Ascending aorta (tissue), 2 donors: ENCODE data around the gene DISP3. TPM values are rescaled to one million over a fixed set of nuclear protein-coding genes. Genes with fewer than 3 reads are reported as not detected.

Experiments used
- DNase-seq, 2 donors: peaks; one replicate each; pipeline ENCODE4 v3.0.0-alpha.2; 2019; ENCODE audit warnings: low spot score in 2 of 2
- H3K27ac ChIP-seq, 2 donors: fragments of 200-600 bp; sonication (generic); one replicate each; pipeline ENCODE4 v1.5.1; 2016 to 2017; ENCODE audit warnings: mild to moderate bottlenecking in 1 of 2
- H3K27me3 ChIP-seq: fragments of 200-600 bp; sonication (generic); one replicate; pipeline ENCODE4 v1.5.1; 2017
- H3K36me3 ChIP-seq, 2 donors: fragments of 200-600 bp; sonication (generic); one replicate each; pipeline ENCODE4 v1.5.1; 2016
- H3K4me1 ChIP-seq, 2 donors: fragments of 200-600 bp; sonication (generic); one replicate each; pipeline ENCODE4 v1.5.1; 2016 to 2017; ENCODE audit warnings: mild to moderate bottlenecking in 1 of 2
- H3K4me3 ChIP-seq, 2 donors: fragments of 200-600 bp; sonication (generic); one replicate each; pipeline ENCODE4 v1.5.1; 2016 to 2017; ENCODE audit warnings: mild to moderate bottlenecking in 1 of 2
- H3K9me3 ChIP-seq, 2 donors: fragments of 200-600 bp; sonication (generic); one replicate each; pipeline ENCODE4 v1.5.1; 2016
- CTCF ChIP-seq, 3 experiments: fragments of 200-600 bp in 2 of 3; fragments of 450-650 bp in 1 of 3; sonication (generic) in 2 of 3; IDR thresholded peaks; one replicate each; pipeline ENCODE4 v1.5.1; 2016 to 2019; ENCODE audit warnings: antibody characterized with exemption in 3 of 3, mild to moderate bottlenecking in 1 of 3, moderate library complexity in 1 of 3
- intact Hi-C: fragments of 100-400 bp; cut with DNase I; formaldehyde crosslinking; loops from one replicate; pipeline ENCODE4 v1.15.1; 2023
- total RNA-seq: library from RNA; depleted of rRNA; stranded (reverse); fragments of >200 nt; gene quantifications from one replicate; pipeline ENCODE4 v1.1.0, GENCODE V29; 2016

The DISP3 gene
- total RNA-seq, 1 donor from 2014 or later: not detected

- no peaks in the 10 kb centered on the region for H3K4me1 ChIP-seq
- H3K27ac ChIP-seq: no peak overlapping the region
- DNase-seq: peak in 1 of 2 donors; percentile 51
- H3K36me3 ChIP-seq: no peaks in the 10 kb centered on the region
- intact Hi-C loops: no loop called here
- H3K9me3 ChIP-seq: no peaks in the 10 kb centered on the region
- no peaks in the 10 kb centered on the region for H3K27me3 ChIP-seq
- no peak overlapping the region for H3K4me3 ChIP-seq
- TF ChIP-seq CTCF (IDR thresholded peaks at IDR 0.05): no peak
Observed at GRCh38 chr1:11516961-11517635, 38.1 kb downstream of the DISP3 start.

- H3K4me1 ChIP-seq: no peaks in the 10 kb centered on the region
- no peaks in the 10 kb centered on the region for H3K9me3 ChIP-seq
- H3K4me3 ChIP-seq: no peak overlapping the region
- H3K27me3 ChIP-seq: no peaks in the 10 kb centered on the region
- peak in 1 of 2 donors; percentile 47 for DNase-seq
- no peaks in the 10 kb centered on the region for H3K36me3 ChIP-seq
- intact Hi-C loops: no loop called here
- TF ChIP-seq CTCF (IDR thresholded peaks at IDR 0.05): no peak
- H3K27ac ChIP-seq: no peak overlapping the region
Observed at GRCh38 chr1:11518016-11518701, 39.2 kb downstream of the DISP3 start.

- no peak overlapping the region for H3K27ac ChIP-seq
- no peak overlapping the region for H3K4me3 ChIP-seq
- H3K4me1 ChIP-seq: no peaks in the 10 kb centered on the region
- no peaks in the 10 kb centered on the region for H3K9me3 ChIP-seq
- DNase-seq: peak in 1 of 2 donors; percentile 53
- intact Hi-C loops: no loop called here
- no peaks in the 10 kb centered on the region for H3K36me3 ChIP-seq
- TF ChIP-seq CTCF (IDR thresholded peaks at IDR 0.05): no peak
- H3K27me3 ChIP-seq: no peaks in the 10 kb centered on the region
Observed at GRCh38 chr1:11518791-11519628, 40.1 kb downstream of the DISP3 start.

- no peak for TF ChIP-seq CTCF (IDR thresholded peaks at IDR 0.05)
- no peaks in the 10 kb centered on the region for H3K4me1 ChIP-seq
- H3K27me3 ChIP-seq: no peaks in the 10 kb centered on the region
- intact Hi-C loops: no loop called here
- H3K4me3 ChIP-seq: no peak overlapping the region
- H3K36me3 ChIP-seq: no peaks in the 10 kb centered on the region
- peak in 1 of 2 donors; percentile 50 for DNase-seq
- no peaks in the 10 kb centered on the region for H3K9me3 ChIP-seq
- H3K27ac ChIP-seq: no peak overlapping the region
Observed at GRCh38 chr1:11519629-11520031, 40.7 kb downstream of the DISP3 start.

GRCh38 chr1:11520531-11521233, 41.7 kb downstream of the DISP3 start:
- H3K27ac ChIP-seq: no peak overlapping the region
- intact Hi-C loops: no loop called here
- no peak for TF ChIP-seq CTCF (IDR thresholded peaks at IDR 0.05)
- H3K27me3 ChIP-seq: no peaks in the 10 kb centered on the region
- H3K4me3 ChIP-seq: no peak overlapping the region
- H3K9me3 ChIP-seq: no peaks in the 10 kb centered on the region
- peak in 1 of 2 donors; percentile 41 for DNase-seq
- no peaks in the 10 kb centered on the region for H3K4me1 ChIP-seq
- H3K36me3 ChIP-seq: no peaks in the 10 kb centered on the region
